K562 (cell line): ENCODE measurements around the gene NTM. TPM values are rescaled to one million over a fixed set of nuclear protein-coding genes. Genes with fewer than 3 reads are reported as not detected.
A peak's percentile ranks its signal among the peaks of the same experiment; 100 is the strongest.

ENCODE experiments used
- ATAC-seq: fragments of 200-7000 bp; cut with Tn5 transposase; 3 replicates; pipeline ENCODE4 v1.9.1; 2020; ENCODE audit warnings: moderate library complexity
- BruUV-seq: library from RNA; stranded (reverse); fragments of 400-500 nt; replicated peaks from 2 replicates; lab custom pipeline; 2021; lab: Mats Ljungman, UMichigan
- CTCF ChIA-PET: fragments of 300-600 bp; formaldehyde crosslinking; extraction: SDS; loops from one replicate; lab custom pipeline; 2021; ENCODE audit warnings: low intra/inter-chr PET ratio; lab: Yijun Ruan, JAX
- POLR2A ChIA-PET: fragments of 300-600, 350-650 bp; sonication (Branson Sonifier 250); formaldehyde crosslinking; extraction: SDS; loops from one replicate; lab custom pipeline; 2021; ENCODE audit warnings: antibody characterized with exemption, inconsistent platforms; lab: Yijun Ruan, JAX
- DNase-seq, 4 experiments: peaks; one replicate each; pipeline versions ENCODE4 v3.0.0 to v3.0.0-alpha.2; 2011 to 2018; ENCODE audit warnings: low spot score in 3 of 4, mixed read lengths in 3 of 4; ENCODE audit errors: extremely low read depth in 1 of 4
- FAIRE-seq: peaks from 2 replicates; lab custom pipeline; 2011; peaks lifted over from hg19 to GRCh38; lab: Jason Lieb, UNC
- H2AFZ ChIP-seq: 2 replicates; pipeline ENCODE4 v1.6.0; 2011; ENCODE audit warnings: low read depth, low read length, control low read depth, inconsistent platforms
- H3K27ac ChIP-seq: fragments of 200-600 bp; 3 replicates; pipeline ENCODE4 v1.8.0; 2011; ENCODE audit warnings: low read depth, mild to moderate bottlenecking, control low read depth, inconsistent platforms, low read length, moderate library complexity, mixed read lengths; ENCODE audit errors: extremely low read depth
- H3K27me3 ChIP-seq, 2 experiments: fragments of 300-600 bp in 1 of 2; 2 replicates in 1 of 2; 3 replicates in 1 of 2; pipeline versions ENCODE4 v1.6.0 to v1.8.0; 2011; ENCODE audit warnings: inconsistent platforms in 2 of 2, low read length in 2 of 2, mild to moderate bottlenecking in 1 of 2, mixed read lengths in 1 of 2, moderate library complexity in 1 of 2; ENCODE audit not compliant: control insufficient read depth in 2 of 2, insufficient read depth in 2 of 2
- H3K36me3 ChIP-seq: fragments of 300-600 bp; 3 replicates; pipeline ENCODE4 v1.8.0; 2011; ENCODE audit warnings: mild to moderate bottlenecking, low read length, inconsistent platforms; ENCODE audit not compliant: control insufficient read depth, insufficient read depth
- H3K4me1 ChIP-seq, 2 experiments: fragments of 200-600 bp in 1 of 2; replicated peaks in 1 of 2; 2 replicates in 1 of 2; 3 replicates in 1 of 2; pipeline versions ENCODE4 v1.5.1 to v1.8.0; 2011; ENCODE audit warnings: inconsistent platforms in 2 of 2, low read length in 2 of 2, mild to moderate bottlenecking in 1 of 2, mixed read lengths in 1 of 2, moderate library complexity in 1 of 2; ENCODE audit not compliant: control insufficient read depth in 2 of 2, insufficient read depth in 2 of 2
- H3K4me2 ChIP-seq: 2 replicates; pipeline ENCODE4 v1.6.1; 2011; ENCODE audit warnings: low read length, control low read depth, inconsistent platforms, mixed read lengths; ENCODE audit not compliant: insufficient read depth
- H3K4me3 ChIP-seq: fragments of 200-600 bp; sonication (generic), shearing (Covaris generic); 2 replicates; pipeline ENCODE4 v1.5.1; 2016; ENCODE audit warnings: control low read depth, inconsistent platforms
- H3K79me2 ChIP-seq: fragments of 200-600 bp; 3 replicates; pipeline ENCODE4 v1.8.0; 2011; ENCODE audit warnings: low read length, inconsistent platforms; ENCODE audit not compliant: control insufficient read depth, insufficient read depth
- H3K9ac ChIP-seq, 2 experiments: 2 replicates each; pipeline versions ENCODE4 v1.6.0 to v1.6.1; 2011; ENCODE audit warnings: low read depth in 2 of 2, low read length in 2 of 2, control low read depth in 1 of 2, inconsistent platforms in 1 of 2, mild to moderate bottlenecking in 1 of 2, mixed read lengths in 1 of 2; ENCODE audit not compliant: insufficient read depth in 1 of 2
- H3K9me1 ChIP-seq: one replicate; pipeline ENCODE4 v1.6.0; 2011; ENCODE audit warnings: inconsistent platforms, mild to moderate bottlenecking, low read length, moderate library complexity; ENCODE audit not compliant: control insufficient read depth, insufficient read depth
- H3K9me3 ChIP-seq: replicated peaks from 2 replicates; pipeline ENCODE4 v1.5.1; 2011; ENCODE audit warnings: low read depth, low read length, inconsistent platforms; ENCODE audit not compliant: control insufficient read depth, insufficient read depth
- H4K20me1 ChIP-seq: replicated peaks from 2 replicates; pipeline ENCODE4 v1.6.1; 2011; ENCODE audit warnings: low read length, inconsistent platforms, mixed read lengths; ENCODE audit not compliant: control insufficient read depth, insufficient read depth
- CTCF ChIP-seq, 3 experiments: IDR thresholded peaks in 2 of 3; conservative IDR thresholded peaks in 1 of 3; 2 replicates each; pipeline ENCODE4 v1.5.1; 2011 to 2012; ENCODE audit warnings: low read length in 3 of 3, mild to moderate bottlenecking in 3 of 3, control low read depth in 2 of 3, improper control_type of control experiment in 1 of 3, inconsistent platforms in 1 of 3, low read depth in 1 of 3, mixed read lengths in 1 of 3, moderate library complexity in 1 of 3; ENCODE audit not compliant: insufficient read depth in 2 of 3
- ETS1 ChIP-seq: conservative IDR thresholded peaks from 2 replicates; pipeline ENCODE4 v1.6.1; 2011; ENCODE audit warnings: low read depth, mild to moderate bottlenecking, low read length; ENCODE audit not compliant: control insufficient read depth
- HDAC8 ChIP-seq: fragments of 450-650 bp; IDR thresholded peaks from 2 replicates; pipeline ENCODE4 v1.6.1; 2016; ENCODE audit warnings: mild to moderate bottlenecking, missing genetic modification characterization, moderate library complexity, missing compliant biosample characterization
- KLF16 ChIP-seq: IDR thresholded peaks from 2 replicates; pipeline ENCODE4 v1.6.1; 2016; ENCODE audit warnings: antibody characterized with exemption
- MTA2 ChIP-seq: fragments of 450-650 bp; IDR thresholded peaks from 2 replicates; pipeline ENCODE4 v1.6.1; 2016; ENCODE audit warnings: low read depth
- SETDB1 ChIP-seq: IDR thresholded peaks from one replicate; pipeline ENCODE4 v1.6.1; 2012; ENCODE audit warnings: low read length, control low read depth, inconsistent platforms
- SUPT5H ChIP-seq: fragments of 450-650 bp; IDR thresholded peaks from 2 replicates; pipeline ENCODE4 v1.6.1; 2016
- ZNF143 ChIP-seq: sonication (generic); formaldehyde crosslinking; IDR thresholded peaks from 2 replicates; pipeline ENCODE4 v1.9.0; 2022; ENCODE audit warnings: mild to moderate bottlenecking, missing genetic modification reagents
- ZNF316 ChIP-seq: fragments of 450-650 bp; IDR thresholded peaks from 2 replicates; pipeline ENCODE4 v1.6.1; 2016
- WGBS: fragments of 100-300 bp; shearing (Covaris generic); methylation state at CpG from one replicate; pipeline ENCODE4 v1.1.6; 2016; ENCODE audit warnings: low coverage, mixed read lengths; ENCODE audit not compliant: insufficient coverage; ENCODE audit errors: missing lambda C conversion rate; 5-methylcytosine and 5-hydroxymethylcytosine counted together
- in situ Hi-C: fragments of 300-500 bp; cut with MboI; formaldehyde crosslinking; loops from 4 replicates; pipeline ENCODE4 v1.15.0; 2018; ENCODE audit warnings: inconsistent platforms, mixed read lengths
- intact Hi-C: fragments of 100-400 bp; cut with micrococcal nuclease; formaldehyde crosslinking; loops from 2 replicates; pipeline ENCODE4 v1.14.2; 2022
- polyA plus RNA-seq, 8 experiments: library from polyadenylated mRNA; depleted of rRNA in 4 of 8; stranded (reverse) in 5 of 8; unstranded in 3 of 8; fragments of >200 nt; fragmentation: Nextera tagmentation in 2 of 8; fragmentation: Illumina TruSeq in 1 of 8; extraction: Ambion mirVana in 2 of 8; extraction: Trizol in 1 of 8; gene quantifications; 2 replicates each; pipeline versions ENCODE4 v1.2.1 to v1.2.3, GENCODE V29; 2011 to 2014; ENCODE audit warnings: inconsistent platforms in 1 of 8, missing spikeins in 1 of 8
- total RNA-seq, 7 experiments: library from RNA; depleted of rRNA in 6 of 7; stranded (reverse); fragments of >200 nt in 6 of 7; fragmentation: Illumina TruSeq in 2 of 7; extraction: Trizol in 2 of 7; gene quantifications; 2 replicates each; pipeline versions ENCODE4 v1.2.1 to v1.2.3, GENCODE V29; 2011 to 2021; ENCODE audit warnings: low replicate concordance in 1 of 7

Gene NTM
- total and polyA plus RNA-seq, 9 of the 15 experiments (the other 6 are each of a cell fraction or from before 2014, with no cell fraction given): not detected

- TF ChIP-seq ZNF143: no peak
- peak in 2 of 3 experiments; percentile 24 to 53; a peak in 3 of 6 replicates for TF ChIP-seq CTCF (IDR thresholded peaks at IDR 0.05 in 2 of 3, conservative IDR thresholded peaks at IDR 0.05 in 1 of 3; ENCODE audit: insufficient read depth in 2 of 3, low read depth in 1 of 3, low read length in 3 of 3)
- TF ChIP-seq KLF16: no peak
- TF ChIP-seq ETS1: no peak
- TF ChIP-seq HDAC8: no peak
- TF ChIP-seq MTA2: no peak
- TF ChIP-seq SETDB1: no peak
- no peak for TF ChIP-seq SUPT5H
- no peak for TF ChIP-seq ZNF316
- Histone ChIP-seq H3K27ac (no peak overlapping the region), H3K4me1 (no peaks in the 10 kb centered on the region), H3K4me2 (no peak overlapping the region), H3K36me3 (no peaks in the 10 kb centered on the region), H4K20me1 (no peaks in the 10 kb centered on the region), H3K4me3 (no peak overlapping the region), H3K9ac (no peak overlapping the region), H3K79me2 (no peaks in the 10 kb centered on the region), H3K9me3 (no peaks in the 10 kb centered on the region), H3K27me3 (no peaks in the 10 kb centered on the region), H3K9me1 (no peaks in the 10 kb centered on the region), H2AFZ (no peak overlapping the region)
- in situ Hi-C loops: no loop called here
- no peak for ATAC-seq
- CTCF ChIA-PET: no interaction called here
- intact Hi-C loops: no loop called here
- BruUV-seq: no TSS peak
- DNase-seq: peak; percentile 5 to 44 (median 30)
- FAIRE-seq: no peak
- 1% methylated on average over 8 of the region's 8 CpGs for WGBS
- POLR2A ChIA-PET: no interaction called here
Measured at GRCh38 chr11:132312701-132313111, 942.3 kb downstream of the NTM start.
